ENCODE data around the gene ZNF316.
"Not testable (repeated sequence)": the region's sequence is repeated elsewhere in the genome, so short reads cannot be mapped to it uniquely, and the experiment has no call there.

The ZNF316 gene

GRCh38 chr7:6621195-6622133, 15.7 kb upstream of the ZNF316 start:
- no peak for DNase-seq (ENCODE audit: low spot score)

DNA sequence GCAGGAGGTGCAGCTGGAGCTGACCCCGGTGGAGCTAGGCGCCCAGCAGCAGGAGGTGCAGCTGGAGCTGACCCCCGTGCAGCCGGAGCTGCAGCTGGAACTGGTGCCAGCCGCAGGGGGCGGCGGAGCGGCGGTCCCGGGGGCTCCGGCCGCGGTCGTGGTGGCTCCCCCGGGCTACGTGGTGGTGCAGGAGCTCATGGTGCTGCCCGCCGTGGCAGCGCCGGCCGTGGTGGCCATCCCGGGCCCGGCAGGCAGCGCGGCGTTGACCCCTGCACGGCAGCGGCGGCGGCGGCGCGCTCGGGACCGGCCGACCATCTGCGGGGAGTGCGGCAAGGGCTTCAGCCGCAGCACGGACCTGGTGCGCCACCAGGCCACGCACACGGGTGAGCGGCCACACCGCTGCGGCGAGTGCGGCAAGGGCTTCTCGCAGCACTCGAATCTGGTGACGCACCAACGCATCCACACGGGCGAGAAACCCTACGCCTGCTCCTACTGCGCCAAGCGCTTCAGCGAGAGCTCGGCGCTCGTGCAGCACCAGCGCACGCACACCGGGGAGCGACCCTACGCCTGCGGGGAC, 14.9 kb upstream of the ZNF316 start:
- DNase-seq (ENCODE audit: low spot score): no peak

DNA sequence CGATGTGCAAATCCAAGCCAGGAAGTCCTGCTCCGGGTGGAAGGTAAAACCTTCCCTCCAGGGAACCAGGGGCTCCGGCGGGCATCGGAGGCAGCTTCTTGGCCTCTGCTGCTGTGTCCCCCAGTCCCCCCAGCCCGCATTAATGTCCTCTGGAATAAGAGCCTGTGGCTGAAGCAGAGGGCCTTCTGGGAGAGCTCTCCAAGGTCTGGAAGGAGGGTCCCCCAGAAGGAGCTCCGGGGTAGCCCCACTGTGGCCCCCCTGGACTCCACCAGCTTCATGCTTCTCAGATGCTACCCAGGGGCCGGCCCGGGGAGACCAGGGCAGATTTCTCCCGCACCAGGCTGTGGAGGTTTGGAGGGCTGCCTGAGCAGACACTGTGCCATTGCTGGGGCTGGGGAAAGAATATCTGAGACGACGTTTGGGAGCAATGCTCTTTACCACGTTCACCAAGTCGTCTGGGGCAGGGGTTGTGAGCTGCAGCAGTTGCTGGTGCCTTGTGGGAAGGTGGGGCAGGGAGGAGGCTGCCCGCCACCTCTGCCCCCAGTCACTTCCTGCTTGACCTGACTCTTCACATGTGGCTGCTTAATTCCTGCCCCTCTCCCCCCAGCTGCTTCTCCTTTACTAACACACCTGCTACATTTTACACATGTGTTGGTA, 13.4 kb upstream of the ZNF316 start:
- no peak for DNase-seq (ENCODE audit: low spot score)

GRCh38 chr7:6624246-6624611, 12.9 kb upstream of the ZNF316 start:
- DNase-seq (ENCODE audit: low spot score): no peak

- DNase-seq (ENCODE audit: low spot score): no peak
These were observed 9.1 kb upstream of the ZNF316 start for GRCh38 chr7:6628045-6628444.

DNA sequence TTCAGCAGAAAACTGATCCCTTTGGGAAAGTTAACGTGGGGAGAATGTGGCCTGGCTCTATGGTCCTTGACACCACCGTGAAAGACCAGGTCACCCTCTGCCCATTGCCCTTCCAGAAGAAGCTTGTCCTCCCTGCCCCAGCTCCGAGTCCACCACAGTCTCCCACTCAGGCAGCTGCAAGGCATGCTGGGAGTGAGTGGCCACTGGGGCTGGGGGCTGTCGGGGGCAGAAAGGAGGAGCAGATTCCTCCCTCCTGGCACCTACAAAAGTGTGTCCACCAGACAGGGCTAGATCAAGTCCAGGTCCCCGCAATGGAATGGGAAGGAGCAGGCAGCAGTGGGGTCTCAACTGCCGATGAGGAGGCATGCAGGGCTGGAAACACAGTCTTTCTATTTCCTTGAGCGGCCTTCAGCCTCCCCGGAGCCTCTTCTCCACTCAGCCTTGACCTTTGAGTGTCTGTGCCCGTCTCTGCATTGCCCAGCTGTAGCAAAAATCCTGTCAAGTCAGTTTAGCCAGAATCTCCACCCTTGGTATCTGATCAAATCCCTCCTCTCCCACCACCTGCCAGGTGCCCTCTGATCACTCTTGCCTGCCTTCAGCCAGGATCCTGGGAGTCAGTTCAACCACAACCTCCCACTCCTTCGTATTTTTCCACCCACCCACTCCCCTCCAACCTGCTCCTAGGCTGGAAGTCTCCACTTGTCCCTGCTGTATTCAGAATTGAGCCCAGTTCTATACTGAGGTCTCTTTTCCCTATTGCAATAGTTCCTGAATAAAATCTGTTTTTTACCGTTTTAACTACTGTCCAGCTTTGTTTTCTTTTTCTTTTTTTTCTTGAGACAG, 6.9 kb upstream of the ZNF316 start:
- no peak for DNase-seq (ENCODE audit: low spot score)

GRCh38 chr7:6631605-6632004, 5.5 kb upstream of the ZNF316 start:
- no peak for DNase-seq (ENCODE audit: low spot score)

DNA sequence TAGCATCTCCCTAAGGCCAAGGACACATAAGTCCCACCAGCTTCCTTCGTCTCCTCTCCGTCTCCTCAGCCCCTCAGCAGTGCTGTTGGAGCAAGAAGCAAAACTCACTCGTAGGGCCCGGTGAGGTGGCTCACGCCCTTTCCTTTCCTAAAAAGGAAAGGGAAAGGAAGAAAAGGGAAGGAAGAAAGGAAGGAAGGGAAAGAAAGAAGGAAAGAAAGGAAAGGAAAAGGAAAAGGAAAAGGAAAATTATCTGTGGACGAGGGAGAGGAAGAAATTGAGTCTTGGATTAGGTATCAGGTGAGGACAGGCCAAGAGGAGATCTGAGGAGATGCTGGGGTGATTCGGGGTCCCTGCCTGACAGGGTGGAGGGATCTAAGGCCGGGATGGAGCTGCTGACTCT, 3.1 kb upstream of the ZNF316 start:
- no peak for DNase-seq (ENCODE audit: low spot score)

DNA sequence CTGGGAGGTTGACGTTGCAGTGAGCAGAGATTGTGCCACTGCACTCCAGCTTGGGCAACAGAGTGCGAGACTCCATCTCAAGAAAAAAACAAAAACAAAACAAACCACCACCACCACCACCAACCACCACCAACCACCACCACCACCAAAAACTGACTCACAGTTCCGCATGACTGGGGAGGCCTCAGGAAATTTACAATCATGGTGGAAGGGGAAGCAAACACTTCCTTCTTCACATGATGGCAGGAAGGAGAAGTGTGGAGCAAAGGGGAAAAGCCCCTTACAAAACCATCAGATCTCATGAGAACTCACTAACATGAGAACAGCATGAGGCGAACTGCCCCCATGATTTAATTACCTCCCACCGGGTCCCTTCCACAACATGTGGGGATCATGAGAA, 2.1 kb upstream of the ZNF316 start:
- DNase-seq (ENCODE audit: low spot score): not testable (repeated sequence)

GRCh38 chr7:6637544-6638229, 569 bp downstream of the ZNF316 start:
- peak; percentile 82 for DNase-seq (ENCODE audit: low spot score)

GRCh38 chr7:6639032-6639431, 1.9 kb downstream of the ZNF316 start:
- no peak for DNase-seq (ENCODE audit: low spot score)

DNA sequence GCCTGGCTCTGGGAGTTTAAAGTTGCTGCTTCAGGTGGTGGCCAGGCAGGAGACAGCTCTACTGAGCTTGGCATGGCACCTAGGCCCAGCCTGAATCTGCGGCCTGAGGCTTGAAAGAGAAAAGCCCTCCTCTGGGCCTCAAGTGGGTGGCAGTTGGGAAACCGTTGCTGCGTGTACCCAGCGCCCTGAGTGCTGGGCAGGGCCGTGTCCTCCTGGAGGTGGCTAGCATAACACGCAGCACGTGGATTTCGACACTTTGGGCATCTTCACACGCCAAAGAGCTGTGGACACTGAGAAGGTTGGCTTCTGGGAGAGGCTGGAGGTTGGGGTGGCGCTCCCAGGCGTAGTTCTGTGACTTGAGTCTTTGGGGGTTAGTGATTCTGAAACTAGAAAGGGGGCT, 2.5 kb downstream of the ZNF316 start:
- no peak for DNase-seq (ENCODE audit: low spot score)

- DNase-seq (ENCODE audit: low spot score): no peak
These were observed 3.2 kb downstream of the ZNF316 start for GRCh38 chr7:6640246-6640721.

DNA sequence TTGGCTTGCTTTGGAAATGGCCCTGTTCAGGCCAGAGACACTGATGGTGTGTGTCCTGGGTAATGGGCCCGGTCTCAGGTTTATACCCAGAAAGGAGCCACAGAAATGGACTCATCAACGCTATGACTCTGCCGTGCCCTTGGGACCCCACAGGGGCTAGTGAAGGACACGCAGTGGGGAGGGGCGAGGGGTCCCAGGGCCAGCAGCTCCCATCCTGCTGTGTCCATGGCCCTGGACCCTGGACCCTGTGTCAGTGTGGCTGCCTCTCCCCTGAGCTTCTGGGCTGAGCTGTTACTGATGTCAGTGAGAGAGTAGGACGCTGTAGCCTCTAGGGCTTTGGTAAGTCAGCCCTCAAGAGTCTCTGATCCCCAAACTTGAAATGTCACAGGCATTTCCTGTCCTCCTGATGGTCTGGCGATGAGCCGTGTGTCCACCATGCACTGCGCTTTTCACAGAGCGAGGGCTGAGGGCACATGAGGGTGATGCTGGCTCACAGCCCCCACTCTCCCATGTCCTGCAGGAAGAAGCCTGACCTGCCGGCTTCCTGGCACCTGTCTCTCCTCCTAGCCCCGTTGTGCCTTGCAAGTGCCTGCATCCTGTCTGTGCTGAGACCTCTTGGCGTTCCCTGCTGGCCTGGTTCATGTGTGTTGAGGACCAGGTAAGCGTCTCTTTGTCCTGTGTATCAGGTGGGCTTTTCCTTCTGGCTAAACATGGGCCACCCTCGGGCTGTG, 4.4 kb downstream of the ZNF316 start:
- DNase-seq (ENCODE audit: low spot score): no peak

- no peak for DNase-seq (ENCODE audit: low spot score)
These were observed 5.2 kb downstream of the ZNF316 start for GRCh38 chr7:6642239-6642839.

GRCh38 chr7:6642861-6643640, 5.9 kb downstream of the ZNF316 start:
- DNase-seq (ENCODE audit: low spot score): no peak

- DNase-seq (ENCODE audit: low spot score): no peak
These were observed 7.0 kb downstream of the ZNF316 start for GRCh38 chr7:6643915-6644625.

DNA sequence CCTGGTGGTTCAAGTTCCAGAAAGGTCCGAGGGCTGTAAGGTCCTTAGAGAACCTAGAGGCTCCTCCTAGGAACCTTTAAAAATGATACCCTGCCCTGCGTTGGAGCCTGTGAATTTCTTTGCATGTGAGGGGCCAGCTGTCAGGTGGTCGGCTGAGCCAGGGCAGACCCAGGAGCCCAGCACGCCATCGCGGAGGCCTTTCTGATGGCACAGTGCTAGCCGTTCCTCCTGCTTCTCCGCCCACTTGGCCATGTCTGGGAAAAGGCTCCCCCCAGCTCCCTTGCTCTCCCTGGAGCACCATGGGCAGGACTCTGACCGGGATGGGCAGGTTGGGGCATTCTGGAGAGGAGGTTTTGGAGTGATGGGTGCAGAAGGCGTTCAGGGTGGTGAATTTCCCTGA, 7.6 kb downstream of the ZNF316 start:
- DNase-seq (ENCODE audit: low spot score): no peak

- DNase-seq (ENCODE audit: low spot score): no peak
These were observed 9.3 kb downstream of the ZNF316 start for GRCh38 chr7:6646465-6646864.
